Mucosa of stomach (tissue), 1 donor: ENCODE data around the gene CDKAL1.

Experiments used
- H3K27me3 ChIP-seq: one replicate; pipeline ENCODE4 v1.7.0; 2013; ENCODE audit warnings: mild to moderate bottlenecking, low read length; ENCODE audit not compliant: control insufficient read depth, insufficient read depth
- H3K36me3 ChIP-seq: one replicate; pipeline ENCODE4 v1.7.0; 2013; ENCODE audit warnings: low read length; ENCODE audit not compliant: control insufficient read depth, insufficient read depth
- H3K4me1 ChIP-seq: one replicate; pipeline ENCODE4 v1.7.0; 2013; ENCODE audit warnings: mild to moderate bottlenecking, low read length; ENCODE audit not compliant: control insufficient read depth, insufficient read depth
- H3K4me3 ChIP-seq: one replicate; pipeline ENCODE4 v1.7.0; 2013; ENCODE audit warnings: low read length
- H3K9ac ChIP-seq: one replicate; pipeline ENCODE4 v1.7.0; 2013; ENCODE audit warnings: mild to moderate bottlenecking, low read length, moderate library complexity
- H3K9me3 ChIP-seq: one replicate; pipeline ENCODE4 v1.7.0; 2013; ENCODE audit warnings: mild to moderate bottlenecking, low read length, moderate library complexity; ENCODE audit not compliant: control insufficient read depth
- donor health status: Pancreatic carcinoma.

The CDKAL1 gene

DNA sequence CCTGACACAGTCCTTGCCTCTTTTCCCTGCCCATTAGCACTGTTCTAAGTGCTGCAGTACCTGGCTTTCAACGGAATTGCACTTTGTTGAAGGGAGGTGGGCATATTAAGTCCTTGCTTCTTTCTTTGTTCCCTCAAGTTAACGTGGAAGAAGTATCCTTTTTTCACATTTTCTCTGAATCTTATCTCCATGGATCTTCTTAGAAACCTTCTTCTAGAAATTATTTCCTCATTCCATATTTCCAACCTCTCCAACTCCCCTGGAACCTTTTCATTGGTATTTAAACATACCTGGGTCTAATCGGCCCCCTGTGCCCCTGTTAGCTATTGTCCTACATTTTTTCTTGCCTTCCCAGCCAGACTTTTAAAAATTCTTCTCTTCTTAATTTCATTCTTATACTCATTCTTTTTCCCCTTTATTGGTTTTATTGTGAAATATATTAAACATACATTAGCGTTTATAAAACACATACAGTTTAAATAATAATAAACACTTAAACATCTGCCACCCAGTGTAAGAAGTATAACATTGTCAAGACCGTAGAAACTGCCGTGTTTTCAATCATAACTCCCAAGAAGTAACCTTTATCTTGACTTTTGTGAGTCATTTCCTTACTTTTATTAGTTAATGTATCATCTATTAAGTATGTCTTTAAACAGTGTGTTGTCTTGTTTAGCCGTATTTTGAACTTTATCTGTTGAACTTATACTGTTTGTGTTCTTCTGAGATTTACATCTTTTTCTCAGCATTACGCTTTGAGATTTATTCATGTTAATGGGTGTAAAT lies 118.2 kb downstream of the CDKAL1 start:
- Histone ChIP-seq H3K4me3 (no peak overlapping the region), H3K36me3 (no peaks in the 10 kb centered on the region), H3K9me3 (no peaks in the 10 kb centered on the region), H3K27me3 (no peaks in the 10 kb centered on the region), H3K9ac (no peak overlapping the region), H3K4me1 (no peaks in the 10 kb centered on the region)

- Histone ChIP-seq H3K9me3 (no peaks in the 10 kb centered on the region), H3K9ac (no peak overlapping the region), H3K36me3 (no peaks in the 10 kb centered on the region), H3K27me3 (no peaks in the 10 kb centered on the region), H3K4me3 (no peak overlapping the region), H3K4me1 (no peaks in the 10 kb centered on the region)
Measured at GRCh38 chr6:20653085-20653479, 118.8 kb downstream of the CDKAL1 start.

GRCh38 chr6:20655317-20655716 lies 121.1 kb downstream of the CDKAL1 start:
- no peaks in the 10 kb centered on the region for H3K36me3 ChIP-seq
- no peaks in the 10 kb centered on the region for H3K27me3 ChIP-seq
- H3K9ac ChIP-seq = no peak overlapping the region

GRCh38 chr6:20657274-20657800 lies 123.1 kb downstream of the CDKAL1 start:
- Histone ChIP-seq H3K9me3 (no peaks in the 10 kb centered on the region), H3K4me1 (peaks cover 3% of the 10 kb centered on the region), H3K4me3 (no peak overlapping the region), H3K27me3 (no peaks in the 10 kb centered on the region), H3K36me3 (no peaks in the 10 kb centered on the region), H3K9ac (no peak overlapping the region)

More at GRCh38 chr6:20655317-20655716, 121.1 kb downstream of the CDKAL1 start:
- Histone ChIP-seq H3K9me3 (no peaks in the 10 kb centered on the region), H3K4me1 (no peaks in the 10 kb centered on the region), H3K4me3 (no peak overlapping the region)

DNA sequence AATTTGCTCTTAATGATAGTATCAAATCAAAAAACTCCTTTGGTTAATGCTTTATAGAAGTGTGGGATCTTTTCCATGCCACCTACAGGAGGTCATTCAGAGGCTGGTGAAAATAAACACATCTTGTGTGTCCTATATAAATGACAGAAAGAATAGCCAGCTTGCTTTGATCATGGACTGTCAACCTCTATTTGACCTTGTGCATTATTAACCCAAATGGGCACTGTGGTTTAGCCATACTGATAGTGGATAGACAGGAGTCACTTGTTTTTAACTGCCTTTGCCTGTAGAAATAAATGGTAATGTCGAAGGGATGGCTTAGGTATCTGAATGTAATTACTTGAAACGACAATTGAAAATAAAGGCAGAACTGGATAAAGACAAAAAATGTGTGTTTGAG lies 123.8 kb downstream of the CDKAL1 start:
- Histone ChIP-seq H3K4me3 (no peak overlapping the region), H3K36me3 (no peaks in the 10 kb centered on the region), H3K9ac (no peak overlapping the region), H3K27me3 (no peaks in the 10 kb centered on the region), H3K9me3 (no peaks in the 10 kb centered on the region), H3K4me1 (peaks cover 3% of the 10 kb centered on the region)

- no peak overlapping the region for H3K4me3 ChIP-seq
- H3K4me1 ChIP-seq = peaks cover 3% of the 10 kb centered on the region
- H3K36me3 ChIP-seq = no peaks in the 10 kb centered on the region
- H3K27me3 ChIP-seq = no peaks in the 10 kb centered on the region
- no peak overlapping the region for H3K9ac ChIP-seq
- H3K9me3 ChIP-seq = no peaks in the 10 kb centered on the region
Measured at GRCh38 chr6:20658516-20658915, 124.3 kb downstream of the CDKAL1 start.

DNA sequence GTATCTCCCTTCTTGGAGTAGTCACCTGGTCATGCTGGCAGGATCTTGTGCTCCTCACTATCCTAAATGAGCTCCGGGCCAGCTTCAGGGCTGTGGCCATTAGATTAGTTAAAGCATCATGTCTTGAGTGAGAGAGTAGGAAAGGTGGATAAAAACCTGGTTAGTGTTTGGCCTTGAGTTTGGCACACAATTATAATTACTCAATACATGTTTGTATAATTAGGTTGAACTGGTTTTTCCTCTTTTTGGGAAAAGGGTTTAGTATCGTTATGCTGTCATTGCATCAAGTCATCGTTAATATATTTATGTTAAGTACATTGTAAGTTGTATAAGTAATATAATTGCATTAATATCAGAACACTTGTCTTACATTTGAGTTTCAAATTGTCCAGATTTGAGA lies 126.3 kb downstream of the CDKAL1 start:
- H3K27me3 ChIP-seq = no peaks in the 10 kb centered on the region
- H3K9me3 ChIP-seq = no peaks in the 10 kb centered on the region
- no peak overlapping the region for H3K4me3 ChIP-seq
- no peaks in the 10 kb centered on the region for H3K36me3 ChIP-seq
- peaks cover 3% of the 10 kb centered on the region for H3K4me1 ChIP-seq
- no peak overlapping the region for H3K9ac ChIP-seq

DNA sequence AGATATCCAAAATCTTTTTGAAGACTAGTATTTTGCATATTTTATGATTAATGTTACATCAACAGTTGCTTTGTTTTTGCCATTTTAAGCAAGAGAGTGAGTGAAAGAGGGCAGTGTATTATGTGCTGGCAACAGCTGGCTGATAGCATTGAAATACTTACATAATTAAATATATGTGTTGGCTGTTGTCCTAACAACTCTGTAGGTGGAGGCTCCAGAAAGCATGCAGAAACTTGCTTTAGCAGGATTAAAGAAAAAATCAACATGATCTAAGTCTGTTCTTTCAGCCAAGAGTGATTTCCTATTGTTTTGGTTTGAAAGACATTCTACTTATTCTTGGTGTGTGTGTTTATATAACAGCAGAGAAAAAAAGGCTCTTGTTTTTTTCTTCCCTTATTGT lies 127.5 kb downstream of the CDKAL1 start:
- no peak overlapping the region for H3K9ac ChIP-seq

GRCh38 chr6:20664250-20664649 lies 130.0 kb downstream of the CDKAL1 start:
- H3K9me3 ChIP-seq = no peaks in the 10 kb centered on the region
- no peak overlapping the region for H3K9ac ChIP-seq
- no peaks in the 10 kb centered on the region for H3K27me3 ChIP-seq
- H3K4me1 ChIP-seq = peaks cover 3% of the 10 kb centered on the region
- no peaks in the 10 kb centered on the region for H3K36me3 ChIP-seq
- no peak overlapping the region for H3K4me3 ChIP-seq

More for the DNA sequence above, 127.5 kb downstream of the CDKAL1 start:
- H3K27me3 ChIP-seq = no peaks in the 10 kb centered on the region
- no peaks in the 10 kb centered on the region for H3K9me3 ChIP-seq
- no peaks in the 10 kb centered on the region for H3K36me3 ChIP-seq
- H3K4me1 ChIP-seq = peaks cover 3% of the 10 kb centered on the region
- no peak overlapping the region for H3K4me3 ChIP-seq

GRCh38 chr6:20665290-20665689 lies 131.0 kb downstream of the CDKAL1 start:
- no peaks in the 10 kb centered on the region for H3K27me3 ChIP-seq
- no peaks in the 10 kb centered on the region for H3K36me3 ChIP-seq
- no peaks in the 10 kb centered on the region for H3K9me3 ChIP-seq
- H3K4me1 ChIP-seq = peaks cover 3% of the 10 kb centered on the region
- no peak overlapping the region for H3K4me3 ChIP-seq
- no peak overlapping the region for H3K9ac ChIP-seq

GRCh38 chr6:20669571-20670314 lies 135.5 kb downstream of the CDKAL1 start:
- Histone ChIP-seq H3K9me3 (no peaks in the 10 kb centered on the region), H3K27me3 (no peaks in the 10 kb centered on the region), H3K4me1 (no peaks in the 10 kb centered on the region), H3K4me3 (no peak overlapping the region), H3K9ac (no peak overlapping the region), H3K36me3 (no peaks in the 10 kb centered on the region)

DNA sequence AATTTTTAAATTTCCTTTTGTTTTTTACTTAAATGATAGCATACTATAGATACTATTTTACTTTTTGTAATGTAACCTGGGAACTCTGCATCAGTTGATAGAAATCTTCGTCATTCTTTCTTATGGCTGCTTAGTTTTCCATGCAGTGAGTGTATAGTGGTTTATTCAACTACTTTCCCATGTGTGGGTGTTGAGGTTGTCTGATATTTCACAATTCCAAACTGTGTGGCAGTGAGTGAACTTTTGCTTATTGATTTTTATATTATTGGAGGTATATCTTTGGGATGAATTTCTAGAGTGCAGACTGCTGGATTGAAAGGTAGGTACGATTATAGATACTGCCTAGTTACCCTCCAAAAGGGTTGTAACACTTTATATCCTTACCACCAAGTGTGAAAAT lies 136.5 kb downstream of the CDKAL1 start:
- Histone ChIP-seq H3K4me3 (no peak overlapping the region), H3K9me3 (no peaks in the 10 kb centered on the region), H3K27me3 (no peaks in the 10 kb centered on the region), H3K36me3 (no peaks in the 10 kb centered on the region), H3K4me1 (no peaks in the 10 kb centered on the region), H3K9ac (no peak overlapping the region)
